K562 (cell line): ENCODE results near the gene WTAP. TPM values are rescaled to one million over a fixed set of nuclear protein-coding genes. Genes with fewer than 3 reads are reported as not detected.

Source experiments
- ATAC-seq: fragments of 200-7000 bp; cut with Tn5 transposase; 3 replicates; pipeline ENCODE4 v1.9.1; 2020; ENCODE audit warnings: moderate library complexity
- BruUV-seq: library from RNA; stranded (reverse); fragments of 400-500 nt; replicated peaks from 2 replicates; lab custom pipeline; 2021; lab: Mats Ljungman, UMichigan
- CTCF ChIA-PET: fragments of 300-600 bp; formaldehyde crosslinking; extraction: SDS; loops from one replicate; lab custom pipeline; 2021; ENCODE audit warnings: low intra/inter-chr PET ratio; lab: Yijun Ruan, JAX
- POLR2A ChIA-PET: fragments of 300-600, 350-650 bp; sonication (Branson Sonifier 250); formaldehyde crosslinking; extraction: SDS; loops from one replicate; lab custom pipeline; 2021; ENCODE audit warnings: antibody characterized with exemption, inconsistent platforms; lab: Yijun Ruan, JAX
- DNase-seq, 4 experiments: peaks; one replicate each; pipeline versions ENCODE4 v3.0.0 to v3.0.0-alpha.2; 2011 to 2018; ENCODE audit warnings: low spot score in 3 of 4, mixed read lengths in 3 of 4; ENCODE audit errors: extremely low read depth in 1 of 4
- FAIRE-seq: peaks from 2 replicates; lab custom pipeline; 2011; peaks lifted over from hg19 to GRCh38; lab: Jason Lieb, UNC
- H2AFZ ChIP-seq: 2 replicates; pipeline ENCODE4 v1.6.0; 2011; ENCODE audit warnings: low read depth, low read length, control low read depth, inconsistent platforms
- H3K27ac ChIP-seq: fragments of 200-600 bp; 3 replicates; pipeline ENCODE4 v1.8.0; 2011; ENCODE audit warnings: low read depth, mild to moderate bottlenecking, control low read depth, inconsistent platforms, low read length, moderate library complexity, mixed read lengths; ENCODE audit errors: extremely low read depth
- H3K27me3 ChIP-seq, 2 experiments: fragments of 300-600 bp in 1 of 2; 2 replicates in 1 of 2; 3 replicates in 1 of 2; pipeline versions ENCODE4 v1.6.0 to v1.8.0; 2011; ENCODE audit warnings: inconsistent platforms in 2 of 2, low read length in 2 of 2, mild to moderate bottlenecking in 1 of 2, mixed read lengths in 1 of 2, moderate library complexity in 1 of 2; ENCODE audit not compliant: control insufficient read depth in 2 of 2, insufficient read depth in 2 of 2
- H3K36me3 ChIP-seq: fragments of 300-600 bp; 3 replicates; pipeline ENCODE4 v1.8.0; 2011; ENCODE audit warnings: mild to moderate bottlenecking, low read length, inconsistent platforms; ENCODE audit not compliant: control insufficient read depth, insufficient read depth
- H3K4me1 ChIP-seq, 2 experiments: fragments of 200-600 bp in 1 of 2; replicated peaks in 1 of 2; 2 replicates in 1 of 2; 3 replicates in 1 of 2; pipeline versions ENCODE4 v1.5.1 to v1.8.0; 2011; ENCODE audit warnings: inconsistent platforms in 2 of 2, low read length in 2 of 2, mild to moderate bottlenecking in 1 of 2, mixed read lengths in 1 of 2, moderate library complexity in 1 of 2; ENCODE audit not compliant: control insufficient read depth in 2 of 2, insufficient read depth in 2 of 2
- H3K4me2 ChIP-seq: 2 replicates; pipeline ENCODE4 v1.6.1; 2011; ENCODE audit warnings: low read length, control low read depth, inconsistent platforms, mixed read lengths; ENCODE audit not compliant: insufficient read depth
- H3K4me3 ChIP-seq: fragments of 200-600 bp; sonication (generic), shearing (Covaris generic); 2 replicates; pipeline ENCODE4 v1.5.1; 2016; ENCODE audit warnings: control low read depth, inconsistent platforms
- H3K79me2 ChIP-seq: fragments of 200-600 bp; 3 replicates; pipeline ENCODE4 v1.8.0; 2011; ENCODE audit warnings: low read length, inconsistent platforms; ENCODE audit not compliant: control insufficient read depth, insufficient read depth
- H3K9ac ChIP-seq, 2 experiments: 2 replicates each; pipeline versions ENCODE4 v1.6.0 to v1.6.1; 2011; ENCODE audit warnings: low read depth in 2 of 2, low read length in 2 of 2, control low read depth in 1 of 2, inconsistent platforms in 1 of 2, mild to moderate bottlenecking in 1 of 2, mixed read lengths in 1 of 2; ENCODE audit not compliant: insufficient read depth in 1 of 2
- H3K9me1 ChIP-seq: one replicate; pipeline ENCODE4 v1.6.0; 2011; ENCODE audit warnings: inconsistent platforms, mild to moderate bottlenecking, low read length, moderate library complexity; ENCODE audit not compliant: control insufficient read depth, insufficient read depth
- H3K9me3 ChIP-seq: replicated peaks from 2 replicates; pipeline ENCODE4 v1.5.1; 2011; ENCODE audit warnings: low read depth, low read length, inconsistent platforms; ENCODE audit not compliant: control insufficient read depth, insufficient read depth
- H4K20me1 ChIP-seq: replicated peaks from 2 replicates; pipeline ENCODE4 v1.6.1; 2011; ENCODE audit warnings: low read length, inconsistent platforms, mixed read lengths; ENCODE audit not compliant: control insufficient read depth, insufficient read depth
- ATF7 ChIP-seq: fragments of 450-650 bp; IDR thresholded peaks from 2 replicates; pipeline ENCODE4 v1.7.1; 2014; ENCODE audit warnings: mild to moderate bottlenecking, moderate library complexity
- FOXK2 ChIP-seq, 2 experiments: fragments of 450-650 bp; IDR thresholded peaks in 1 of 2; conservative IDR thresholded peaks in 1 of 2; 2 replicates each; pipeline ENCODE4 v1.6.1; 2016; ENCODE audit warnings: low read depth in 2 of 2, mild to moderate bottlenecking in 1 of 2
- KAT7 ChIP-seq: sonication (generic); formaldehyde crosslinking; IDR thresholded peaks from 2 replicates; pipeline ENCODE4 v1.8.0; 2022; ENCODE audit warnings: missing genetic modification reagents, mild to moderate bottlenecking, borderline replicate concordance
- KDM4B ChIP-seq, 2 experiments: fragments of 450-650 bp in 1 of 2; sonication (generic) in 1 of 2; IDR thresholded peaks; 2 replicates each; pipeline ENCODE4 v1.6.1; 2016 to 2017; ENCODE audit warnings: borderline replicate concordance in 2 of 2, antibody characterized with exemption in 1 of 2, low read depth in 1 of 2, mild to moderate bottlenecking in 1 of 2
- MAFG ChIP-seq: fragments of 450-650 bp; conservative IDR thresholded peaks from 2 replicates; pipeline ENCODE4 v1.6.1; 2016; ENCODE audit warnings: missing genetic modification characterization, missing compliant biosample characterization
- MCM2 ChIP-seq: fragments of 450-650 bp; IDR thresholded peaks from 2 replicates; pipeline ENCODE4 v1.6.1; 2017; ENCODE audit warnings: low read depth, mild to moderate bottlenecking
- NFATC3 ChIP-seq: fragments of 450-650 bp; IDR thresholded peaks from 2 replicates; pipeline ENCODE4 v1.6.1; 2017; ENCODE audit warnings: mild to moderate bottlenecking
- NFE2 ChIP-seq: IDR thresholded peaks from 2 replicates; pipeline ENCODE4 v1.6.1; 2014; ENCODE audit warnings: antibody characterized with exemption, low read depth
- NR2C1 ChIP-seq, 2 experiments: fragments of 450-650 bp; IDR thresholded peaks; 2 replicates each; pipeline ENCODE4 v1.6.1; 2017; ENCODE audit warnings: mild to moderate bottlenecking in 2 of 2, antibody characterized with exemption in 1 of 2, inconsistent platforms in 1 of 2, missing compliant biosample characterization in 1 of 2, missing genetic modification characterization in 1 of 2
- NRF1 ChIP-seq, 2 experiments: fragments of 450-650 bp; IDR thresholded peaks in 1 of 2; conservative IDR thresholded peaks in 1 of 2; 2 replicates each; pipeline ENCODE4 v1.6.1; 2014; ENCODE audit warnings: mild to moderate bottlenecking in 2 of 2
- PHF21A ChIP-seq: fragments of 450-650 bp; IDR thresholded peaks from 2 replicates; pipeline ENCODE4 v1.6.1; 2017; ENCODE audit warnings: low read depth, borderline replicate concordance
- RBM25 ChIP-seq: fragments of 200-400 bp; formaldehyde crosslinking; IDR thresholded peaks from 2 replicates; pipeline ENCODE4 v1.6.1; 2018; ENCODE audit warnings: low read length, low read depth, moderate library complexity; ENCODE audit not compliant: severe bottlenecking
- RNF2 ChIP-seq: sonication (generic); IDR thresholded peaks from 2 replicates; pipeline ENCODE4 v1.6.1; 2016
- SREBF2 ChIP-seq: sonication (generic); formaldehyde crosslinking; IDR thresholded peaks from 2 replicates; pipeline ENCODE4 v1.4.0; 2020; ENCODE audit warnings: mild to moderate bottlenecking, missing genetic modification reagents
- TBP ChIP-seq: optimal IDR thresholded peaks from 2 replicates; pipeline ENCODE3; 2011; ENCODE audit warnings: low read depth, low read length, improper control_type of control experiment
- TEAD2 ChIP-seq: fragments of 450-650 bp; IDR thresholded peaks from 2 replicates; pipeline ENCODE4 v1.6.1; 2016; ENCODE audit warnings: missing genetic modification characterization, control low read depth, missing compliant biosample characterization
- ZC3H4 ChIP-seq: sonication (generic); formaldehyde crosslinking; IDR thresholded peaks from 2 replicates; pipeline ENCODE4 v1.9.0; 2021; ENCODE audit warnings: missing genetic modification reagents, borderline replicate concordance
- ZNF589 ChIP-seq: fragments of 200-800 bp; sonication (Bioruptor generic); IDR thresholded peaks from 2 replicates; pipeline ENCODE4 v1.6.1; 2016; ENCODE audit warnings: low read depth, missing genetic modification characterization, missing compliant biosample characterization
- ZNF707 ChIP-seq: fragments of 250-450 bp; sonication (Bioruptor Pico); conservative IDR thresholded peaks from 2 replicates; pipeline ENCODE4 v1.8.0; 2022; ENCODE audit warnings: inconsistent platforms, mild to moderate bottlenecking, moderate library complexity
- WGBS: fragments of 100-300 bp; shearing (Covaris generic); methylation state at CpG from one replicate; pipeline ENCODE4 v1.1.6; 2016; ENCODE audit warnings: low coverage, mixed read lengths; ENCODE audit not compliant: insufficient coverage; ENCODE audit errors: missing lambda C conversion rate; 5-methylcytosine and 5-hydroxymethylcytosine counted together
- in situ Hi-C: fragments of 300-500 bp; cut with MboI; formaldehyde crosslinking; loops from 4 replicates; pipeline ENCODE4 v1.15.0; 2018; ENCODE audit warnings: inconsistent platforms, mixed read lengths
- intact Hi-C: fragments of 100-400 bp; cut with micrococcal nuclease; formaldehyde crosslinking; loops from 2 replicates; pipeline ENCODE4 v1.14.2; 2022
- polyA plus RNA-seq, 8 experiments: library from polyadenylated mRNA; depleted of rRNA in 4 of 8; stranded (reverse) in 5 of 8; unstranded in 3 of 8; fragments of >200 nt; fragmentation: Nextera tagmentation in 2 of 8; fragmentation: Illumina TruSeq in 1 of 8; extraction: Ambion mirVana in 2 of 8; extraction: Trizol in 1 of 8; gene quantifications; 2 replicates each; pipeline versions ENCODE4 v1.2.1 to v1.2.3, GENCODE V29; 2011 to 2014; ENCODE audit warnings: inconsistent platforms in 1 of 8, missing spikeins in 1 of 8
- total RNA-seq, 7 experiments: library from RNA; depleted of rRNA in 6 of 7; stranded (reverse); fragments of >200 nt in 6 of 7; fragmentation: Illumina TruSeq in 2 of 7; extraction: Trizol in 2 of 7; gene quantifications; 2 replicates each; pipeline versions ENCODE4 v1.2.1 to v1.2.3, GENCODE V29; 2011 to 2021; ENCODE audit warnings: low replicate concordance in 1 of 7
- TF ChIP-seq, protein P1 (sequence below): conservative IDR thresholded peaks from 2 replicates; pipeline ENCODE4 v1.6.1; 2011; ENCODE audit warnings: low read depth, mild to moderate bottlenecking, low read length; ENCODE audit not compliant: control insufficient read depth
- TF ChIP-seq, protein P2 (sequence below): fragments of 250-450 bp; sonication (Bioruptor Pico); IDR thresholded peaks from 2 replicates; pipeline ENCODE4 v1.4.0; 2020; ENCODE audit warnings: mild to moderate bottlenecking, moderate library complexity

Gene WTAP
- total and polyA plus RNA-seq, 9 of the 15 experiments (the other 6 are each of a cell fraction or from before 2014, with no cell fraction given): 52.4 to 156 (median 110) TPM

DNA sequence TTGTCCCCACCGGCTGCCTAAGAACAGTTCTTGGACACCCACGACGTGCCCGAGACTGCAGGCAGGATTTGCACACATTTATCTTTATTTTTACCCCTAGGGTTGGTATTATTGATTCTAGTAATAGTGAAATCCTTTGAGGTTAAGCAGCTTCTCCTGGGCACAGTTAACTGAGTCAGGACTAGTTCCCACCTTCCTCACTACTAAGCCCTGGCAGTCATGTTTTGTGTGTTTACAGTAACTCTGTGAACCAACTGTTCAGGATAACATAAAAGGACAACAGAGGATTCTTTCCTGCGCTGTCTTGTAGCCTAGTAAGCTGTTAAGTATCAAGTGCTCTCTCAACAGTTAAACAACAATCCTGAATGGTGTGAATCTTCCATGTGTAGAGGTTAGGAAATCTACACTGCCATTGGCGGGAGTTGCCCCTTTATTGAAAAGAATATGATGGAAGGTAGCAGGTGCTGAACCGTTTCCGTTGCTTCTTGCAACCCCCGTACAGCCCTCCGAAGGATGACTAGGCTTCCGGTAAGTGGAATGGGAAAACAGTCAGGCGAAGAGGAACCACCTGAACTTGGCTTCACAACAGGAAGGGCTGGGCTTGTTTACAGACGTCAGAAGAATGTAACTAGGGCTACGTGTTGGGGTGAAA is 33.3 kb upstream of the WTAP start:
- peaks cover 41% of the 10 kb centered on the region for H3K79me2 ChIP-seq
- no peaks in the 10 kb centered on the region for H3K27me3 ChIP-seq
- H3K4me1 ChIP-seq: peaks cover 19 to 25% of the 10 kb centered on the region in 2 experiments; a peak in 4 of 5 replicates
- DNase-seq: peak; percentile 35 to 65 (median 50)
- intact Hi-C loops: loop anchor here (1.0 to 5.0 kb wide), 3 partner anchors 33 to 408 kb away; partner anchors contain the start of gene WTAP
- H3K27ac ChIP-seq: peak overlapping the region; percentile 98
- in situ Hi-C loops: no loop called here
- H3K4me3 ChIP-seq: peak overlapping the region; percentile 93
- TSS peak; percentile 86 for BruUV-seq
- peak overlapping the region; percentile 98 for H2AFZ ChIP-seq
- peak; percentile 84 for FAIRE-seq
- H3K9ac ChIP-seq: peak overlapping the region; percentile 89 to 99
- WGBS: 12% methylated on average over 14 of the region's 14 CpGs
- H3K36me3 ChIP-seq: peaks cover 32% of the 10 kb centered on the region
- no peaks in the 10 kb centered on the region for H3K9me1 ChIP-seq
- POLR2A ChIA-PET: interaction anchor here (0.6 to 2.9 kb wide), 10 partner anchors 11 to 265 kb away, joined by 3 to 16 read pairs (median 3); partner anchors contain the start of gene WTAP
- peak overlapping the region; percentile 96 for H3K4me2 ChIP-seq
- peaks cover 9% of the 10 kb centered on the region for H4K20me1 ChIP-seq
- CTCF ChIA-PET: no interaction called here
- no peaks in the 10 kb centered on the region for H3K9me3 ChIP-seq
- ATAC-seq: peak; percentile 17
- no peak for TF ChIP-seq RBM25
- TF ChIP-seq, protein P1, sequence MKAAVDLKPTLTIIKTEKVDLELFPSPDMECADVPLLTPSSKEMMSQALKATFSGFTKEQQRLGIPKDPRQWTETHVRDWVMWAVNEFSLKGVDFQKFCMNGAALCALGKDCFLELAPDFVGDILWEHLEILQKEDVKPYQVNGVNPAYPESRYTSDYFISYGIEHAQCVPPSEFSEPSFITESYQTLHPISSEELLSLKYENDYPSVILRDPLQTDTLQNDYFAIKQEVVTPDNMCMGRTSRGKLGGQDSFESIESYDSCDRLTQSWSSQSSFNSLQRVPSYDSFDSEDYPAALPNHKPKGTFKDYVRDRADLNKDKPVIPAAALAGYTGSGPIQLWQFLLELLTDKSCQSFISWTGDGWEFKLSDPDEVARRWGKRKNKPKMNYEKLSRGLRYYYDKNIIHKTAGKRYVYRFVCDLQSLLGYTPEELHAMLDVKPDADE: no peak
- no peak for TF ChIP-seq PHF21A
- TF ChIP-seq KDM4B (IDR thresholded peaks at IDR 0.05; ENCODE audit: borderline replicate concordance in 2 of 2, low read depth in 1 of 2): no peak
- TF ChIP-seq ZNF589 (CRISPR knock-in tag): 0 out of 2 replicates have a peak, but pooled peaks have one; percentile 23
- no peak for TF ChIP-seq TEAD2 (tag)
- no peak for TF ChIP-seq MCM2
- no peak for TF ChIP-seq NRF1 (conservative IDR thresholded peaks at IDR 0.05 in 1 of 2, IDR thresholded peaks at IDR 0.05 in 1 of 2)
- TF ChIP-seq, protein P2, sequence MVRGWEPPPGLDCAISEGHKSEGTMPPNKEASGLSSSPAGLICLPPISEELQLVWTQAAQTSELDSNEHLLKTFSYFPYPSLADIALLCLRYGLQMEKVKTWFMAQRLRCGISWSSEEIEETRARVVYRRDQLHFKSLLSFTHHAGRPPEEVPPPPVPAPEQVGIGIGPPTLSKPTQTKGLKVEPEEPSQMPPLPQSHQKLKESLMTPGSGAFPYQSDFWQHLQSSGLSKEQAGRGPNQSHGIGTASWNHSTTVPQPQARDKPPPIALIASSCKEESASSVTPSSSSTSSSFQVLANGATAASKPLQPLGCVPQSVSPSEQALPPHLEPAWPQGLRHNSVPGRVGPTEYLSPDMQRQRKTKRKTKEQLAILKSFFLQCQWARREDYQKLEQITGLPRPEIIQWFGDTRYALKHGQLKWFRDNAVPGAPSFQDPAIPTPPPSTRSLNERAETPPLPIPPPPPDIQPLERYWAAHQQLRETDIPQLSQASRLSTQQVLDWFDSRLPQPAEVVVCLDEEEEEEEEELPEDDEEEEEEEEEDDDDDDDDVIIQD (CRISPR knock-in tag): no peak
- TF ChIP-seq RNF2: no peak
- TF ChIP-seq ATF7: no peak
- TF ChIP-seq ZC3H4: peak; percentile 79; the same call in 1 of the 2 replicates
- TF ChIP-seq NR2C1 (IDR thresholded peaks at IDR 0.05): no peak
- no peak for TF ChIP-seq NR2C1 (tag; IDR thresholded peaks at IDR 0.05)
- TF ChIP-seq NFATC3: no peak
- 0 out of 2 replicates have a peak, but pooled peaks have one; percentile 3 for TF ChIP-seq MAFG (tag)
- TF ChIP-seq TBP: peak; percentile 30
- peak; percentile 90 to 93 for TF ChIP-seq FOXK2 (conservative IDR thresholded peaks at IDR 0.05 in 1 of 2, IDR thresholded peaks at IDR 0.05 in 1 of 2; ENCODE audit: low read depth in 2 of 2)
- peak; percentile 61 for TF ChIP-seq NFE2
- 0 out of 2 replicates have a peak, but pooled peaks have one; percentile 8 for TF ChIP-seq KAT7 (CRISPR knock-in tag)
- 0 out of 2 replicates have a peak, but pooled peaks have one; percentile 22 for TF ChIP-seq SREBF2
- no peak for TF ChIP-seq ZNF707 (CRISPR knock-in tag)
